OCI-LY7 (cell line): ENCODE results near the gene ZNF239. TPM values are rescaled to one million over a fixed set of nuclear protein-coding genes. Genes with fewer than 3 reads are reported as not detected.

Experiments
- BruUV-seq: library from RNA; stranded (reverse); fragments of 400-500 nt; replicated peaks from 2 replicates; lab custom pipeline; 2021; lab: Mats Ljungman, UMichigan
- CTCF ChIA-PET: fragments of 300-600 bp; sonication (Branson Sonifier 250); formaldehyde crosslinking; loops from one replicate; lab custom pipeline; 2022; ENCODE audit warnings: antibody characterized with exemption; ENCODE audit not compliant: unreplicated experiment; lab: Charles Lee
- POLR2A ChIA-PET: fragments of 300-600 bp; sonication (Branson Sonifier 250); formaldehyde crosslinking; loops from one replicate; lab custom pipeline; 2022; ENCODE audit warnings: antibody characterized with exemption; lab: Charles Lee
- DNase-seq: peaks from one replicate; pipeline ENCODE4 v3.0.0-alpha.2; 2015; ENCODE audit warnings: low spot score
- H2AFZ ChIP-seq: fragments of 200-600 bp; sonication (generic), shearing (Covaris generic); 2 replicates; pipeline ENCODE4 v1.6.1; 2014; ENCODE audit warnings: mild to moderate bottlenecking, antibody characterized with exemption, low read length, moderate library complexity
- H3K27ac ChIP-seq: fragments of 200-600 bp; sonication (generic); 2 replicates; pipeline ENCODE4 v1.5.1; 2014; ENCODE audit warnings: mixed run types, low read depth, mild to moderate bottlenecking, moderate library complexity, low read length, inconsistent platforms; ENCODE audit not compliant: poor library complexity, severe bottlenecking
- H3K36me3 ChIP-seq: fragments of 200-600 bp; sonication (generic); 2 replicates; pipeline ENCODE4 v1.6.1; 2014; ENCODE audit warnings: mild to moderate bottlenecking, antibody characterized with exemption, low read length, moderate library complexity, mixed read lengths; ENCODE audit not compliant: insufficient read depth
- H3K4me1 ChIP-seq: fragments of 200-600 bp; sonication (generic); 2 replicates; pipeline ENCODE4 v1.5.1; 2014; ENCODE audit warnings: mild to moderate bottlenecking, low read length; ENCODE audit not compliant: insufficient read depth, poor library complexity, severe bottlenecking
- H3K4me2 ChIP-seq: fragments of 200-600 bp; sonication (generic); 2 replicates; pipeline ENCODE4 v1.6.1; 2014; ENCODE audit warnings: mild to moderate bottlenecking, low read length
- H3K4me3 ChIP-seq: fragments of 200-600 bp; sonication (generic); 2 replicates; pipeline ENCODE4 v1.5.1; 2014; ENCODE audit warnings: mild to moderate bottlenecking, low read depth, low read length; ENCODE audit not compliant: poor library complexity, severe bottlenecking
- H3K79me2 ChIP-seq: fragments of 200-600 bp; sonication (generic); 2 replicates; pipeline ENCODE4 v1.6.1; 2016; ENCODE audit warnings: low read depth, mild to moderate bottlenecking, low read length, moderate library complexity, mixed read lengths; ENCODE audit not compliant: insufficient read depth
- H3K9me2 ChIP-seq: fragments of 200-600 bp; sonication (generic); 2 replicates; pipeline ENCODE4 v1.6.1; 2016; ENCODE audit warnings: mild to moderate bottlenecking, low read length, mixed read lengths; ENCODE audit not compliant: insufficient read depth
- H3K9me3 ChIP-seq: fragments of 200-600 bp; sonication (generic); 2 replicates; pipeline ENCODE4 v1.6.1; 2014; ENCODE audit warnings: mild to moderate bottlenecking, mixed run types, low read length, mixed read lengths
- H4K20me1 ChIP-seq: fragments of 200-600 bp; sonication (generic); 2 replicates; pipeline ENCODE4 v1.6.1; 2014; ENCODE audit warnings: mild to moderate bottlenecking, antibody characterized with exemption, low read length, moderate library complexity, mixed read lengths; ENCODE audit not compliant: insufficient read depth
- EZH2phosphoT487 ChIP-seq: fragments of 200-600 bp; sonication (generic); IDR thresholded peaks from 2 replicates; pipeline ENCODE4 v1.6.1; 2018; ENCODE audit warnings: low read depth, borderline replicate concordance, mild to moderate bottlenecking, mixed run types, antibody characterized with exemption, low read length, moderate library complexity, mixed read lengths
- intact Hi-C: fragments of 100-400 bp; cut with micrococcal nuclease; formaldehyde crosslinking; loops from one replicate; pipeline ENCODE4 v1.10.0; 2022; ENCODE audit not compliant: unreplicated experiment
- total RNA-seq, 2 experiments: library from RNA; depleted of rRNA in 1 of 2; stranded (reverse); fragments of >200 nt in 1 of 2; shearing (Covaris generic) in 1 of 2; gene quantifications; 2 replicates each; pipeline ENCODE4 v1.2.3, GENCODE V29; 2014 to 2022
- TF ChIP-seq, protein P1 (sequence below): fragments of 200-600 bp; sonication (generic); conservative IDR thresholded peaks from 2 replicates; pipeline ENCODE4 v1.5.1; 2014; ENCODE audit warnings: mild to moderate bottlenecking, antibody characterized with exemption, low read length, moderate library complexity, mixed read lengths

Gene ZNF239
- total RNA-seq, 2 experiments from 2014 or later: not detected

- POLR2A ChIA-PET: no interaction called here
- Histone ChIP-seq H3K4me2 (no peak overlapping the region), H2AFZ (no peak overlapping the region), H3K9me3 (peaks cover 13% of the 10 kb centered on the region; the same call in 1 of the 2 replicates), H3K4me3 (no peak overlapping the region), H3K4me1 (no peaks in the 10 kb centered on the region), H3K9me2 (no peaks in the 10 kb centered on the region), H3K27ac (no peak overlapping the region), H4K20me1 (no peaks in the 10 kb centered on the region), H3K79me2 (no peaks in the 10 kb centered on the region), H3K36me3 (peaks cover 9% of the 10 kb centered on the region)
- no TSS peak for BruUV-seq
- CTCF ChIA-PET: no interaction called here
- TF ChIP-seq, protein P1, sequence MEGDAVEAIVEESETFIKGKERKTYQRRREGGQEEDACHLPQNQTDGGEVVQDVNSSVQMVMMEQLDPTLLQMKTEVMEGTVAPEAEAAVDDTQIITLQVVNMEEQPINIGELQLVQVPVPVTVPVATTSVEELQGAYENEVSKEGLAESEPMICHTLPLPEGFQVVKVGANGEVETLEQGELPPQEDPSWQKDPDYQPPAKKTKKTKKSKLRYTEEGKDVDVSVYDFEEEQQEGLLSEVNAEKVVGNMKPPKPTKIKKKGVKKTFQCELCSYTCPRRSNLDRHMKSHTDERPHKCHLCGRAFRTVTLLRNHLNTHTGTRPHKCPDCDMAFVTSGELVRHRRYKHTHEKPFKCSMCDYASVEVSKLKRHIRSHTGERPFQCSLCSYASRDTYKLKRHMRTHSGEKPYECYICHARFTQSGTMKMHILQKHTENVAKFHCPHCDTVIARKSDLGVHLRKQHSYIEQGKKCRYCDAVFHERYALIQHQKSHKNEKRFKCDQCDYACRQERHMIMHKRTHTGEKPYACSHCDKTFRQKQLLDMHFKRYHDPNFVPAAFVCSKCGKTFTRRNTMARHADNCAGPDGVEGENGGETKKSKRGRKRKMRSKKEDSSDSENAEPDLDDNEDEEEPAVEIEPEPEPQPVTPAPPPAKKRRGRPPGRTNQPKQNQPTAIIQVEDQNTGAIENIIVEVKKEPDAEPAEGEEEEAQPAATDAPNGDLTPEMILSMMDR: no peak
- no peak for TF ChIP-seq EZH2phosphoT487
- no peak for DNase-seq
- intact Hi-C loops: no loop called here
These were observed 47.6 kb upstream of the ZNF239 start for GRCh38 chr10:43622038-43622437.

DNA sequence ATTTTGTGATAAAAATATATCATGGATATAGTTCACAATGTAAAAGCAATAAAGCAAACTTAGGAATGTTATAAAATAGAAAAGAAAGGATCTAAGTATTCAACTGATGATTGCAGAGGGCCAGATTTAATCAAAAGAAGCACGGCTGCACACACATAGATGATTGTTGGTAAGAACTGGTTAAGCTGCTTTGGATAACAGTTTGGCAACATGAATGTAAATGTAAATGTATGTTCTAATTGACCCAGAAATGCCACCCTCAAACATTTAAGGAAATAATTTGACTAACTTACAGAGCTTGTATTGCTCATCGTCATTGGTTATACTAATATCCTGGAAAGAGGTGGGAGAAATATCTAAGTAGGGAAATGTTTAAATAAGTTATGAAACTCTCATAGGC lies 45.0 kb upstream of the ZNF239 start:
- ChIA-PET POLR2A (interaction anchor here (0.6 kb wide), 1 partner anchor 361 kb away, joined by 3 read pairs; no protein-coding TSS in a partner anchor), CTCF (no interaction called here)
- no TSS peak for BruUV-seq

More for the DNA sequence above, 45.0 kb upstream of the ZNF239 start:
- Histone ChIP-seq H3K27ac (no peak overlapping the region), H4K20me1 (no peaks in the 10 kb centered on the region), H3K4me1 (no peaks in the 10 kb centered on the region), H3K36me3 (peaks cover 35% of the 10 kb centered on the region), H3K4me2 (no peak overlapping the region), H3K4me3 (no peak overlapping the region), H3K9me3 (peaks cover 27% of the 10 kb centered on the region), H3K79me2 (no peaks in the 10 kb centered on the region), H2AFZ (no peak overlapping the region), H3K9me2 (no peaks in the 10 kb centered on the region)
- DNase-seq: no peak
- intact Hi-C loops: no loop called here
- TF ChIP-seq, protein P1: no peak
- no peak for TF ChIP-seq EZH2phosphoT487
